Measurements from ENCODE around the gene PTPRT. TPM values are rescaled to one million over a fixed set of nuclear protein-coding genes. Genes with fewer than 3 reads are reported as not detected.

PTPRT gene
- total and polyA plus RNA-seq, 2 experiments from 2014 or later: not detected

DNA sequence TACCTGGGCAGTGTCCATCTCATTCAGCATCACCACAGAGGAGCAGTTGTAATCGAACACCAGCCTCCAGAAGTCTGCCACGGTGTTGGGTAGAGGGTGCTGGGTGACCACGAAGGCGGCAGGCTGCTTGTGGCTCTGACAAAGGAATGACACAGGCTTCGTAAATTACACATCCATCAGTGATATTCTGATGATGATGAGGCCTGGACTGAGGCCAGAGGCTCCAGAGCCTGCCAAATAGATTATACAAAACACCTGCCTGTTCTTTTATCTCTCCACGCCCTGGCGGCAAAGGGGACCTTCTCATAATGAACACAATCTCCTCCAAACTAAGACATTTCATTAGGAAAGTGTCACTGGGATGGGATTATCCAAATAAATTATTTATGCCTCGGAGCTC is 1091.3 kb downstream of the PTPRT start:
- H3K27me3 ChIP-seq (ENCODE audit: insufficient read depth): no peaks in the 10 kb centered on the region
- H3K9me3 Mint-ChIP-seq: peaks cover 98% of the 10 kb centered on the region
- H2AFZ ChIP-seq: no peak overlapping the region
- no peak for TF ChIP-seq STAT1 (IDR thresholded peaks at IDR 0.05; ENCODE audit: unreplicated experiment)
- no peaks in the 10 kb centered on the region for H3K79me2 ChIP-seq (replicated peaks; ENCODE audit: insufficient read depth)
- H3K4me2 ChIP-seq: no peak overlapping the region
- H3F3A ChIP-seq (replicated peaks; ENCODE audit: low read depth): no peaks in the 10 kb centered on the region
- no peak overlapping the region for H3K4me3 ChIP-seq
- H3K27ac Mint-ChIP-seq: no peak overlapping the region
- no peaks in the 10 kb centered on the region for H3K4me1 ChIP-seq (ENCODE audit: insufficient read depth)
- H3K27ac ChIP-seq (ENCODE audit: low read depth): no peak overlapping the region
- no peaks in the 10 kb centered on the region for H3K9me2 ChIP-seq (ENCODE audit: insufficient read depth)
- H3K27me3 Mint-ChIP-seq (ENCODE audit: insufficient read depth, low read depth, poor library complexity): peaks cover 5% of the 10 kb centered on the region
- no peak for DNase-seq (ENCODE audit: low spot score)
- ATAC-seq: no peak
- H3K36me3 ChIP-seq (ENCODE audit: insufficient read depth): peaks cover 4% of the 10 kb centered on the region; the same call in 1 of the 2 replicates
- no peaks in the 10 kb centered on the region for H3K4me1 Mint-ChIP-seq
- H4K20me1 ChIP-seq (replicated peaks; ENCODE audit: insufficient read depth): no peaks in the 10 kb centered on the region
- H3K4me3 Mint-ChIP-seq: no peak overlapping the region
- peaks cover 56% of the 10 kb centered on the region for H3K36me3 Mint-ChIP-seq (ENCODE audit: low read depth)

DNA sequence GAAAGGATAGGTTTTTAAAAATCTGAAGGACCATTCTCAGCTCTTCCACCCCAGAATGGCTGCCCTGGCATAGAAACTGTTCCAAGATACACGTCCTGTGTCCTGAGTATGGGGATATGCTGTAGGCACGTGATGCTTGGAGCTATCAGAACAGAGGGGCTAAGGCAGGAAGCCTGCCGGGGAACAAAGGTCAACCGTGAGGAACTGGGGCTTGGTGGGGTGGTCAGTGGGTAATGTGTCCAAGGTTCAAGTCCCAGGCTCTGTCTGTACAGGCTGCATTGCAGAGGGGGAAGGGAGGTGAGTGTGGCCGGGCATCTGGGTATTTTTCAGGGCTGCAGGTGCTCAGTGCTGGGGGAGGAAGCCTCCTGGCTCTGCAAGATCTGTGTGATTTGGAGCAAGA is 1092.0 kb downstream of the PTPRT start:
- Mint-ChIP-seq H3K4me3 (no peak overlapping the region), H3K9me3 (peaks cover 98% of the 10 kb centered on the region), H3K36me3 (ENCODE audit: low read depth) (peaks cover 51% of the 10 kb centered on the region), H3K27ac (no peak overlapping the region), H3K4me1 (no peaks in the 10 kb centered on the region), H3K27me3 (ENCODE audit: insufficient read depth, low read depth, poor library complexity) (peaks cover 5% of the 10 kb centered on the region)
- no peaks in the 10 kb centered on the region for H3F3A ChIP-seq (replicated peaks; ENCODE audit: low read depth)
- no peaks in the 10 kb centered on the region for H3K79me2 ChIP-seq (replicated peaks; ENCODE audit: insufficient read depth)
- DNase-seq (ENCODE audit: low spot score): no peak
- H3K4me2 ChIP-seq: no peak overlapping the region
- H3K4me3 ChIP-seq: no peak overlapping the region
- H4K20me1 ChIP-seq (replicated peaks; ENCODE audit: insufficient read depth): no peaks in the 10 kb centered on the region
- no peaks in the 10 kb centered on the region for H3K27me3 ChIP-seq (ENCODE audit: insufficient read depth)
- no peak overlapping the region for H2AFZ ChIP-seq
- no peak for ATAC-seq
- H3K27ac ChIP-seq (ENCODE audit: low read depth): no peak overlapping the region
- H3K4me1 ChIP-seq (ENCODE audit: insufficient read depth): no peaks in the 10 kb centered on the region
- no peaks in the 10 kb centered on the region for H3K9me2 ChIP-seq (ENCODE audit: insufficient read depth)
- H3K36me3 ChIP-seq (ENCODE audit: insufficient read depth): peaks cover 4% of the 10 kb centered on the region; the same call in 1 of the 2 replicates
- TF ChIP-seq JUNB (IDR thresholded peaks at IDR 0.05; ENCODE audit: unreplicated experiment) (no peak), EZH2phosphoT487 (IDR thresholded peaks at IDR 0.05; ENCODE audit: unreplicated experiment) (no peak), NANOG (IDR thresholded peaks at IDR 0.05; ENCODE audit: borderline replicate concordance) (no peak), CREB1 (CRISPR knock-in tag; IDR thresholded peaks at IDR 0.05; ENCODE audit: low read depth) (no peak), EZH2 (IDR thresholded peaks at IDR 0.05; ENCODE audit: low read depth, unreplicated experiment) (no peak), STAT1 (IDR thresholded peaks at IDR 0.05; ENCODE audit: unreplicated experiment) (no peak), POLR2AphosphoS5 (IDR thresholded peaks at IDR 0.05; ENCODE audit: low read depth) (no peak)
- TF ChIP-seq, protein P1, sequence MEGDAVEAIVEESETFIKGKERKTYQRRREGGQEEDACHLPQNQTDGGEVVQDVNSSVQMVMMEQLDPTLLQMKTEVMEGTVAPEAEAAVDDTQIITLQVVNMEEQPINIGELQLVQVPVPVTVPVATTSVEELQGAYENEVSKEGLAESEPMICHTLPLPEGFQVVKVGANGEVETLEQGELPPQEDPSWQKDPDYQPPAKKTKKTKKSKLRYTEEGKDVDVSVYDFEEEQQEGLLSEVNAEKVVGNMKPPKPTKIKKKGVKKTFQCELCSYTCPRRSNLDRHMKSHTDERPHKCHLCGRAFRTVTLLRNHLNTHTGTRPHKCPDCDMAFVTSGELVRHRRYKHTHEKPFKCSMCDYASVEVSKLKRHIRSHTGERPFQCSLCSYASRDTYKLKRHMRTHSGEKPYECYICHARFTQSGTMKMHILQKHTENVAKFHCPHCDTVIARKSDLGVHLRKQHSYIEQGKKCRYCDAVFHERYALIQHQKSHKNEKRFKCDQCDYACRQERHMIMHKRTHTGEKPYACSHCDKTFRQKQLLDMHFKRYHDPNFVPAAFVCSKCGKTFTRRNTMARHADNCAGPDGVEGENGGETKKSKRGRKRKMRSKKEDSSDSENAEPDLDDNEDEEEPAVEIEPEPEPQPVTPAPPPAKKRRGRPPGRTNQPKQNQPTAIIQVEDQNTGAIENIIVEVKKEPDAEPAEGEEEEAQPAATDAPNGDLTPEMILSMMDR (conservative IDR thresholded peaks at IDR 0.05; ENCODE audit: low read depth in 2 of 2): no peak
- TF ChIP-seq, protein P2, sequence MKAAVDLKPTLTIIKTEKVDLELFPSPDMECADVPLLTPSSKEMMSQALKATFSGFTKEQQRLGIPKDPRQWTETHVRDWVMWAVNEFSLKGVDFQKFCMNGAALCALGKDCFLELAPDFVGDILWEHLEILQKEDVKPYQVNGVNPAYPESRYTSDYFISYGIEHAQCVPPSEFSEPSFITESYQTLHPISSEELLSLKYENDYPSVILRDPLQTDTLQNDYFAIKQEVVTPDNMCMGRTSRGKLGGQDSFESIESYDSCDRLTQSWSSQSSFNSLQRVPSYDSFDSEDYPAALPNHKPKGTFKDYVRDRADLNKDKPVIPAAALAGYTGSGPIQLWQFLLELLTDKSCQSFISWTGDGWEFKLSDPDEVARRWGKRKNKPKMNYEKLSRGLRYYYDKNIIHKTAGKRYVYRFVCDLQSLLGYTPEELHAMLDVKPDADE (IDR thresholded peaks at IDR 0.05): no peak
- TF ChIP-seq, protein P3, sequence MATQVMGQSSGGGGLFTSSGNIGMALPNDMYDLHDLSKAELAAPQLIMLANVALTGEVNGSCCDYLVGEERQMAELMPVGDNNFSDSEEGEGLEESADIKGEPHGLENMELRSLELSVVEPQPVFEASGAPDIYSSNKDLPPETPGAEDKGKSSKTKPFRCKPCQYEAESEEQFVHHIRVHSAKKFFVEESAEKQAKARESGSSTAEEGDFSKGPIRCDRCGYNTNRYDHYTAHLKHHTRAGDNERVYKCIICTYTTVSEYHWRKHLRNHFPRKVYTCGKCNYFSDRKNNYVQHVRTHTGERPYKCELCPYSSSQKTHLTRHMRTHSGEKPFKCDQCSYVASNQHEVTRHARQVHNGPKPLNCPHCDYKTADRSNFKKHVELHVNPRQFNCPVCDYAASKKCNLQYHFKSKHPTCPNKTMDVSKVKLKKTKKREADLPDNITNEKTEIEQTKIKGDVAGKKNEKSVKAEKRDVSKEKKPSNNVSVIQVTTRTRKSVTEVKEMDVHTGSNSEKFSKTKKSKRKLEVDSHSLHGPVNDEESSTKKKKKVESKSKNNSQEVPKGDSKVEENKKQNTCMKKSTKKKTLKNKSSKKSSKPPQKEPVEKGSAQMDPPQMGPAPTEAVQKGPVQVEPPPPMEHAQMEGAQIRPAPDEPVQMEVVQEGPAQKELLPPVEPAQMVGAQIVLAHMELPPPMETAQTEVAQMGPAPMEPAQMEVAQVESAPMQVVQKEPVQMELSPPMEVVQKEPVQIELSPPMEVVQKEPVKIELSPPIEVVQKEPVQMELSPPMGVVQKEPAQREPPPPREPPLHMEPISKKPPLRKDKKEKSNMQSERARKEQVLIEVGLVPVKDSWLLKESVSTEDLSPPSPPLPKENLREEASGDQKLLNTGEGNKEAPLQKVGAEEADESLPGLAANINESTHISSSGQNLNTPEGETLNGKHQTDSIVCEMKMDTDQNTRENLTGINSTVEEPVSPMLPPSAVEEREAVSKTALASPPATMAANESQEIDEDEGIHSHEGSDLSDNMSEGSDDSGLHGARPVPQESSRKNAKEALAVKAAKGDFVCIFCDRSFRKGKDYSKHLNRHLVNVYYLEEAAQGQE (IDR thresholded peaks at IDR 0.05; ENCODE audit: unreplicated experiment): no peak
